ENCODE data around the gene MSRB1. TPM values are rescaled to one million over a fixed set of nuclear protein-coding genes. Genes with fewer than 3 reads are reported as not detected.

Gene MSRB1
- total RNA-seq, 3 donors from 2014 or later (not counting 1 experiment from before 2014, with no cell fraction given) = 10.8 to 19.9 (median 14.8) TPM

DNA sequence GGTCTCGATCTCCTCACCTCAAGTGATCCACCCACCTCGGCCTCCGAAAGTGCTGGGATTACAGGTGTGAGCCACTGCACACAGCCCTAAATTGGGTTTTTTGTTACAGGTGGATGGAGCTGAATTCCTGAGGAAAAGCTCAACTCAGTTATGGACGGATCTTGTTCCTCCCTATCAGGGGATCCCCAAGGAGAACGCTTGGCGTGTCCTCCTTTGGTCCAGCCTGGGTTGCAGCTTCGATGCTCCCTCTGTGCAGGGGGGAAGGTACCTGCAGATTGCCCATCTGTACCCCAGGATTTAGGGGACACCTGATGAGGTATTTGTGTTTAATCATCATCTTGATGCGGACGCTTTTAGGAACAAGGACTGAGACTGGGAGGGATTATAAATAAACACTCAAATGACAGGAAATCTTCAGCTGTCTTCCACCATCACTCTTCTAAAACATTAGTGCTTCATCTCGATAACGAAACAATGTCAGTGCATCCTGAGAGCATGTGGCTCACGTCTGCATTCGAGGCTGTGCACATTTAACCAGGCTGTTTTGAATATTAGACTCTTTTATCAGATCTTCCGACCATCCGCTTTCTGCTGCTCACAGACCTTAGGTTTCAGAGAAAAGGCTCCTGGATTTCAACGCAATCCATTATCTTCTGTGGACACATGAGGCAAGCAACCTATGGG, 52.8 kb downstream of the MSRB1 start:
- Histone ChIP-seq H3K9me3 (ENCODE audit: control insufficient read depth, insufficient read depth, low read length) (no peaks in the 10 kb centered on the region), H3K4me3 (ENCODE audit: low read length) (no peak overlapping the region), H3K36me3 (ENCODE audit: control insufficient read depth, insufficient read depth, low read length) (no peaks in the 10 kb centered on the region), H3K27ac (ENCODE audit: low read length) (no peak overlapping the region), H3K4me1 (ENCODE audit: control insufficient read depth, insufficient read depth, low read length) (no peaks in the 10 kb centered on the region), H3K27me3 (ENCODE audit: control insufficient read depth, insufficient read depth, low read length) (no peaks in the 10 kb centered on the region)
- DNase-seq = no peak
- WGBS (ENCODE audit: insufficient coverage) = 68% methylated on average over 15 of the region's 16 CpGs
- Mint-ChIP-seq H3K36me3 (no peaks in the 10 kb centered on the region), H3K27ac (no peak overlapping the region), H3K9me3 (no peaks in the 10 kb centered on the region), H3K27me3 (ENCODE audit: low read depth in 2 of 2) (peaks cover 12 to 18% of the 10 kb centered on the region in 2 donors), H3K4me1 (no peaks in the 10 kb centered on the region), H3K4me3 (no peak overlapping the region)
- intact Hi-C loops (cut with micrococcal nuclease) = no loop called here
- no peak for ATAC-seq
- TF ChIP-seq, protein P1, sequence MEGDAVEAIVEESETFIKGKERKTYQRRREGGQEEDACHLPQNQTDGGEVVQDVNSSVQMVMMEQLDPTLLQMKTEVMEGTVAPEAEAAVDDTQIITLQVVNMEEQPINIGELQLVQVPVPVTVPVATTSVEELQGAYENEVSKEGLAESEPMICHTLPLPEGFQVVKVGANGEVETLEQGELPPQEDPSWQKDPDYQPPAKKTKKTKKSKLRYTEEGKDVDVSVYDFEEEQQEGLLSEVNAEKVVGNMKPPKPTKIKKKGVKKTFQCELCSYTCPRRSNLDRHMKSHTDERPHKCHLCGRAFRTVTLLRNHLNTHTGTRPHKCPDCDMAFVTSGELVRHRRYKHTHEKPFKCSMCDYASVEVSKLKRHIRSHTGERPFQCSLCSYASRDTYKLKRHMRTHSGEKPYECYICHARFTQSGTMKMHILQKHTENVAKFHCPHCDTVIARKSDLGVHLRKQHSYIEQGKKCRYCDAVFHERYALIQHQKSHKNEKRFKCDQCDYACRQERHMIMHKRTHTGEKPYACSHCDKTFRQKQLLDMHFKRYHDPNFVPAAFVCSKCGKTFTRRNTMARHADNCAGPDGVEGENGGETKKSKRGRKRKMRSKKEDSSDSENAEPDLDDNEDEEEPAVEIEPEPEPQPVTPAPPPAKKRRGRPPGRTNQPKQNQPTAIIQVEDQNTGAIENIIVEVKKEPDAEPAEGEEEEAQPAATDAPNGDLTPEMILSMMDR (IDR thresholded peaks at IDR 0.05) = no peak

Other genes starting within 250 kb of the MSRB1 start
- gene MAPK8IP3, start 237.0 kb downstream of the MSRB1 start, total RNA-seq = 100 to 1,000 TPM; 272 to 291 (median 285) TPM
- 10 to 100 TPM; 40.6 to 50.3 (median 46.2) TPM for gene NME3, start 171.7 kb downstream of the MSRB1 start, total RNA-seq
- 10 to 100 TPM; 30.0 to 33.8 (median 30.1) TPM for gene EME2, start 170.4 kb downstream of the MSRB1 start, total RNA-seq
- 10 to 100 TPM; 26.5 to 42.0 (median 41.4) TPM for gene MRPS34, start 170.1 kb downstream of the MSRB1 start, total RNA-seq
- 100 to 1,000 TPM; 100 to 122 (median 110) TPM for gene SPSB3, start 160.6 kb downstream of the MSRB1 start, total RNA-seq
- gene NUBP2, start 160.2 kb downstream of the MSRB1 start, total RNA-seq = 10 to 100 TPM; 39.5 to 51.9 (median 49.4) TPM
- 1 to 10 TPM in 1 of 3 donors, under 1 TPM in 2; 0.47 to 1.1 (median 0.70) TPM for gene IGFALS, start 149.5 kb downstream of the MSRB1 start, total RNA-seq
- 10 to 100 TPM; 27.8 to 38.4 (median 37.5) TPM for gene HAGH, start 116.4 kb downstream of the MSRB1 start, total RNA-seq
- 10 to 100 TPM in 1 of 3 donors, 1 to 10 TPM in 2; 5.3 to 10.6 (median 7.4) TPM for gene FAHD1, start 116.0 kb downstream of the MSRB1 start, total RNA-seq
- not detected for gene MEIOB, start 71.0 kb downstream of the MSRB1 start, total RNA-seq
- gene HS3ST6, start 24.8 kb downstream of the MSRB1 start, total RNA-seq = not detected
- gene RPL3L, start 11.5 kb upstream of the MSRB1 start, total RNA-seq = not detected
- 10 to 100 TPM; 54.5 to 61.1 (median 59.5) TPM for gene NDUFB10, start 16.3 kb upstream of the MSRB1 start, total RNA-seq
- gene RPS2, start 21.6 kb upstream of the MSRB1 start, total RNA-seq = 1,000 to 10,000 TPM; 1,124 to 1,385 (median 1,274) TPM
- not detected for gene RNF151, start 23.7 kb upstream of the MSRB1 start, total RNA-seq
- gene TBL3, start 28.9 kb upstream of the MSRB1 start, total RNA-seq = 10 to 100 TPM; 25.1 to 28.9 (median 28.1) TPM
- gene NOXO1, start 38.3 kb upstream of the MSRB1 start, total RNA-seq = not detected
- 10 to 100 TPM; 23.8 to 29.5 (median 24.6) TPM for gene GFER, start 41.0 kb upstream of the MSRB1 start, total RNA-seq
- 10 to 100 TPM; 10.3 to 19.3 (median 19.1) TPM for gene SYNGR3, start 46.8 kb upstream of the MSRB1 start, total RNA-seq
- gene ZNF598, start 66.6 kb upstream of the MSRB1 start, total RNA-seq = 10 to 100 TPM; 56.1 to 71.6 (median 58.2) TPM
- under 1 TPM in 1 of 3 donors, not detected in 2; 0.80 TPM for gene NPW, start 76.6 kb upstream of the MSRB1 start, total RNA-seq
- 1 to 10 TPM; 4.3 to 7.1 (median 5.6) TPM for gene NHERF2, start 83.7 kb upstream of the MSRB1 start, total RNA-seq
- 10 to 100 TPM in 1 of 3 donors, 1 to 10 TPM in 2; 8.7 to 12.9 (median 9.7) TPM for gene NTHL1, start 104.6 kb upstream of the MSRB1 start, total RNA-seq
- gene TSC2, start 104.8 kb upstream of the MSRB1 start, total RNA-seq = 100 to 1,000 TPM; 135 to 197 (median 161) TPM
- gene PKD1, start 192.7 kb upstream of the MSRB1 start, total RNA-seq = 100 to 1,000 TPM in 1 of 3 donors, 10 to 100 TPM in 2; 87.0 to 105 (median 99.1) TPM
- gene RAB26, start 205.4 kb upstream of the MSRB1 start, total RNA-seq = under 1 TPM in 2 of 3 donors, not detected in 1; 0.27 to 0.28 TPM
- gene TRAF7, start 212.6 kb upstream of the MSRB1 start, total RNA-seq = 10 to 100 TPM; 29.3 to 39.1 (median 37.3) TPM

Measured in natural killer cell (primary cell).